ENCODE results near the gene SEMA3C.

Gene SEMA3C

DNA sequence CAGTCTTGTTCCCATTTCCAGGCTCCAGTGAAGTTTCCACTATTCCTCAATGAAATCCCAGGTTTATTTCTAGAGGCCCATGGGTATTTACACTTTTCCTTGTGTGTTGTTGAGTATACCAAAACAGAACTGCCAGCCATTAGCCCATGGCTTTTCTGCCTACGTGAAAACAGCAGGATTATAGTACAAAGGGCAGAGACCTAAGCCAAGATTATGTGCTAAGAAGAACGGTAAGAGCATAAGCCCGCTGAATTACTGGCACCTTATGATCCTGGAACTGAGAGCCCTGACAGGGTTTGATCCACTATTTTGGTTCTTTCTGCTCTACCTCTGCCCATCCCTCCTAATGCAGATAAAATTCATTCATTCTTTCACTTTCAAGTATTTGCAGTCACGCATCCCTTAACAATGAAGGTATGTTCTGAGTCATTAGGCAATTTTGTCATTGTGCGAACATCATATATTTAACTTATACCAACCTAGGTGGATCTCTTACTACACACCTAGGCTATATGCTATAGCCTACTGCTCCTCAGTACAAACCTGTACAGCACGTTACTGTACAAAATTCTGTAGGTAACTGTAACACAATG lies 16.0 kb downstream of the SEMA3C start:
- no peak for DNase-seq (ENCODE audit: low read depth in 2 of 2)
- TF ChIP-seq, protein P1, sequence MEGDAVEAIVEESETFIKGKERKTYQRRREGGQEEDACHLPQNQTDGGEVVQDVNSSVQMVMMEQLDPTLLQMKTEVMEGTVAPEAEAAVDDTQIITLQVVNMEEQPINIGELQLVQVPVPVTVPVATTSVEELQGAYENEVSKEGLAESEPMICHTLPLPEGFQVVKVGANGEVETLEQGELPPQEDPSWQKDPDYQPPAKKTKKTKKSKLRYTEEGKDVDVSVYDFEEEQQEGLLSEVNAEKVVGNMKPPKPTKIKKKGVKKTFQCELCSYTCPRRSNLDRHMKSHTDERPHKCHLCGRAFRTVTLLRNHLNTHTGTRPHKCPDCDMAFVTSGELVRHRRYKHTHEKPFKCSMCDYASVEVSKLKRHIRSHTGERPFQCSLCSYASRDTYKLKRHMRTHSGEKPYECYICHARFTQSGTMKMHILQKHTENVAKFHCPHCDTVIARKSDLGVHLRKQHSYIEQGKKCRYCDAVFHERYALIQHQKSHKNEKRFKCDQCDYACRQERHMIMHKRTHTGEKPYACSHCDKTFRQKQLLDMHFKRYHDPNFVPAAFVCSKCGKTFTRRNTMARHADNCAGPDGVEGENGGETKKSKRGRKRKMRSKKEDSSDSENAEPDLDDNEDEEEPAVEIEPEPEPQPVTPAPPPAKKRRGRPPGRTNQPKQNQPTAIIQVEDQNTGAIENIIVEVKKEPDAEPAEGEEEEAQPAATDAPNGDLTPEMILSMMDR (IDR thresholded peaks at IDR 0.05; ENCODE audit: low read depth, low read length), result no peak

DNA sequence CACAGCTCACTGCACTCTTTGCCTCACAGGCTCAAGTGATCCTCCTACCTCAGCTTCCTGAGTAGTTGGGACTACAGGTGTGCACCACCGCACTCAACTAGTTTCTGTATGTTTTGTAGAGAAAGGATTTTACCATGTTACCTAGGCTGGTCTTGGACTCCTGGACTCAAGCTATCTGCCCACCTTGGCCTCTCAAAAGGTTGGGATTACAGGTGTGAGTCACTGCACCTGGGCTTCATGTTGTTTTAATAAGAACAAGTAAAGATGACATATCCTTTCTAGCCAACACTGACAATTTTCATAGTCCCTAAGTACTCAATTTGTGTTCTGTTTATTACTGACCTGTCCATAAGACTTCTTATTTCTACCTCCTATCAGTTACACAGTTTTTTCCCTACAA lies 16.8 kb downstream of the SEMA3C start:
- TF ChIP-seq, protein P1 (IDR thresholded peaks at IDR 0.05; ENCODE audit: low read depth, low read length), result no peak
- no peak overlapping the region for H3K4me3 ChIP-seq (replicated peaks in 1 of 2; ENCODE audit: low read depth in 2 of 2, low read length in 2 of 2)
- DNase-seq (ENCODE audit: low read depth in 2 of 2), result no peak

More for the DNA sequence above, 16.0 kb downstream of the SEMA3C start:
- no peak overlapping the region for H3K4me3 ChIP-seq (replicated peaks in 1 of 2; ENCODE audit: low read depth in 2 of 2, low read length in 2 of 2)

DNA sequence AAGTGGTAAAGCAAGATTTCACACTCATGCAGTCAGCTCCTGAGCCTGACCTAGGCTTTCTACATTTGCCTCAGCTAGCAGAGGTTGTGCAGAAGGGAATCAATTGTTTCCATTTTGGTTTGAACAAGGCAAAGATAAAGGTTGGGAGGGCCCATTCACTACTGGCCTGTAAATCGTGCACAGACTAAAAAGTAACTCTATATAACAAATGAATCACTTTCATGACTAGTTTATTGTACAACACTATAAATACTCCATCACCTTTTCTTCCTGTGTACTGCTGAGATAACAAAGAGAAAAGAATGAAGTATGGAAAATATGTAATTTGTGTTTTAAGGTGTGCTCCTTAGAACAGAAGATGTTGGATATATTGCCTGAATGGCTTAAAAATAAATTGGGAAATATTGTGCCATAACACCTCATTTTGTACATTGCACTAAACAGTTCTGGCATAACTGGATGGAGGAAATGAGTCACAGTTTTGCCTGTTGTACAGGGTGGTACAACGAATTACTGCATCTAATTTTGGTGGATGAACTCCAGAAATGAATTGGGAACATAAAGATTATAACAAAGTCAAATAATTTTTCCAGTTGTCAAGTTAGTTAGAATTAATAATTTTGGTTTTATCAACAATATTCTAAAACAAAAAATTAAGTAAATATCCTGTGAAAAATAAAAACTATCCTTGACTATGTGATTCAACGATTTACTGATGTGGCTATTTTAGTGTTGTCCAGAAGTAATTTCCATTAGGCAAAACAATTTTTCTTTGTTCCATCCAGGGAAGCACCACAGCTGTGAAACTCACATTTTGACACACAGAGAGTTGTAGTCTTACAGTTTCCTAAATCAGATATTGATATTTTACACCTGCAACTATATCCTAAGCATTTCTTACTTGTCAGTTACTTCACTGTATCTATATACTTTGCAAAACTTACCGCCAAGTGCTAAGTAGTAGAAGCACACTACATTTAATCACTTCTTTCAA lies 18.0 kb downstream of the SEMA3C start:
- TF ChIP-seq, protein P1 (IDR thresholded peaks at IDR 0.05; ENCODE audit: low read depth, low read length), result no peak
- DNase-seq (ENCODE audit: low read depth in 2 of 2), result peak; percentile 86
- H3K4me3 ChIP-seq (replicated peaks in 1 of 2; ENCODE audit: low read depth in 2 of 2, low read length in 2 of 2), result no peak overlapping the region

DNA sequence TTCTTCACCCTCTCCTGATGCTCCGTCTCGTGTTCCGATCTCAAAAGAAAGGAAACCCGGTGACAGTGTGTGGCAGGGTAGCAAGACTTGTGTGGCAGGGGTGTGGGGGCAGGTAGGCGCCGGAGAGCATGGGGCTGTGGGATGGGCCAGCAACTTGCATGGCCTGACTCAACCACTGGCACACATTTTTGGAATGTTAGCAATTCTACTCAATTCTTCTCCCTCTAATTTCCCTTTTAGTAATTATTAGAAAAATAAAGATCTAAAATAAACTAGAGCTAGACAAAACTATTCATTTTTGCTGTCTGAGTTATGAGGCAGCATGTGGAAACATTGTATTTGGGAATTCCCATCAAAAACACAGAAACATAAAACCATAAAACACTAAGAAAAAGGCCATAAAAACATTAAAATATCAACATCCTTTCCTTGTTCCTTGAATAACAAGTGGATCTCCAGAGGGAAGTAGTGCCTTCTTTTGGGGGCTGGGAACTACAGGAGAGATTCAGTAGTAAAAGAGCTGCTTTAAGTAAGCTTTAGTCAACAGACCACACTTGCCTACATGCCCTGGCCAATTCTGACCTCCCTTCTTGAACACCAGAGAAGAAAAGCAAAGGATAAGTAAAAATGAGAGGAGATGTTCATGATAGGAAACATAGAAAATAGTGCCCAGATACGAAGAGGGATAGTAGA lies 21.8 kb downstream of the SEMA3C start:
- TF ChIP-seq, protein P1 (IDR thresholded peaks at IDR 0.05; ENCODE audit: low read depth, low read length), result no peak
- no peak overlapping the region for H3K4me3 ChIP-seq (replicated peaks in 1 of 2; ENCODE audit: low read depth in 2 of 2, low read length in 2 of 2)
- peak in 1 of 2 donors; percentile 38 for DNase-seq (ENCODE audit: low read depth in 2 of 2)

DNA sequence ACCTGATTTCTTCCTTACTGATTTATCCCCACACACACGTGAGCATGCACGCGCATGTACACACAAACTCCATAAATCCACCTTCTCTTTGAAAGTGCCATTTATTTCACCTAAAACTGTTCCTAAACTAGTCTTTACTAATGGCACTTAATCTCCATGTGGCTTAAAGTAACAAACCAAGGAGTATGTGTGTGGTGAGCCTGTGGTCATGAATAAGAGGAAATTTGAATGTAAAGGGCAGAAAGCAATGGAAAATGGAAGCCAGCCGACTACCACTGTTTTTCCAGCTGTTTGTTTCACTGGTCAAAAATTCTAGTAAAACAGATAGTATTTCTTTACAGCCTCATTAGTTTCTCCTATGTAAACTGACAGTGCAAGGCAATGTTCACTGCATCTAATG lies 23.8 kb downstream of the SEMA3C start:
- no peak overlapping the region for H3K4me3 ChIP-seq (replicated peaks in 1 of 2; ENCODE audit: low read depth in 2 of 2, low read length in 2 of 2)
- no peak for DNase-seq (ENCODE audit: low read depth in 2 of 2)
- TF ChIP-seq, protein P1 (IDR thresholded peaks at IDR 0.05; ENCODE audit: low read depth, low read length), result no peak

DNA sequence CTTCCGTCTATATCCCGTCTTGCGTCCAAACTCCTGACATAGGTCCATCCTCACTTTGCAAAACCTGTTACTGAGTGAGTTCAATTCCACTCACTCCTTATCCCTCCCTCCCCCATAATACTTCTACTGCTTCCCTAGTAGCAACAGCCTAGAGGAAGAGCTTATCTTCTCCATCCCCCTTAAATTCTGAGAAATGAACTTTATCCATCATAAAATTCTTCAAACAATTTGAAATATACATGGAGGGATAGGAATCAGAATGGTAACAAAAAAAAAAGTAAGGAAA lies 27.6 kb downstream of the SEMA3C start:
- TF ChIP-seq, protein P1 (IDR thresholded peaks at IDR 0.05; ENCODE audit: low read depth, low read length), result no peak
- no peak for DNase-seq (ENCODE audit: low read depth in 2 of 2)
- no peak overlapping the region for H3K4me3 ChIP-seq (replicated peaks in 1 of 2; ENCODE audit: low read depth in 2 of 2, low read length in 2 of 2)
